ENCODE measurements around the gene DDX27.

DDX27 gene

GRCh38 chr20:49248301-49248700 is 29.1 kb downstream of the DDX27 start:
- TF ChIP-seq EGR1 (IDR thresholded peaks at IDR 0.05): no peak
- TF ChIP-seq YY1 (IDR thresholded peaks at IDR 0.05; ENCODE audit: low read depth): no peak
- TF ChIP-seq USF1 (IDR thresholded peaks at IDR 0.05): no peak
- TF ChIP-seq CEBPB (IDR thresholded peaks at IDR 0.05): no peak
- TF ChIP-seq TEAD4 (IDR thresholded peaks at IDR 0.05): no peak
- no peak for TF ChIP-seq TCF12 (IDR thresholded peaks at IDR 0.05; ENCODE audit: low read depth)
- no peak for TF ChIP-seq CREB1 (IDR thresholded peaks at IDR 0.05; ENCODE audit: low read depth)
- TF ChIP-seq TAF1 (IDR thresholded peaks at IDR 0.05; ENCODE audit: low read depth): no peak
- TF ChIP-seq EP300 (IDR thresholded peaks at IDR 0.05; ENCODE audit: borderline replicate concordance): no peak
- no peak for TF ChIP-seq NFIC (IDR thresholded peaks at IDR 0.05)
- no peak for TF ChIP-seq FOXM1 (IDR thresholded peaks at IDR 0.05; ENCODE audit: borderline replicate concordance, low read depth)
- TF ChIP-seq REST (IDR thresholded peaks at IDR 0.05; ENCODE audit: low read depth): no peak
- no peak for TF ChIP-seq ZBTB7A (IDR thresholded peaks at IDR 0.05; ENCODE audit: low read depth)
- no peak for TF ChIP-seq RAD21 (IDR thresholded peaks at IDR 0.05; ENCODE audit: low read depth)

GRCh38 chr20:49248879-49249665 is 29.9 kb downstream of the DDX27 start:
- TF ChIP-seq RAD21 (IDR thresholded peaks at IDR 0.05; ENCODE audit: low read depth): no peak
- no peak for TF ChIP-seq TEAD4 (IDR thresholded peaks at IDR 0.05)
- no peak for TF ChIP-seq REST (IDR thresholded peaks at IDR 0.05; ENCODE audit: low read depth)
- no peak for TF ChIP-seq CREB1 (IDR thresholded peaks at IDR 0.05; ENCODE audit: low read depth)
- no peak for TF ChIP-seq FOXM1 (IDR thresholded peaks at IDR 0.05; ENCODE audit: borderline replicate concordance, low read depth)
- TF ChIP-seq EP300 (IDR thresholded peaks at IDR 0.05; ENCODE audit: borderline replicate concordance): no peak
- TF ChIP-seq YY1 (IDR thresholded peaks at IDR 0.05; ENCODE audit: low read depth): no peak
- TF ChIP-seq USF1 (IDR thresholded peaks at IDR 0.05): no peak
- TF ChIP-seq MAX (IDR thresholded peaks at IDR 0.05): no peak

GRCh38 chr20:49252556-49253350 is 33.5 kb downstream of the DDX27 start:
- TF ChIP-seq NFIC (IDR thresholded peaks at IDR 0.05) (peak; percentile 34; the same call in 1 of the 2 replicates), TCF12 (IDR thresholded peaks at IDR 0.05; ENCODE audit: low read depth) (no peak)

- TF ChIP-seq REST (IDR thresholded peaks at IDR 0.05; ENCODE audit: low read depth) (no peak), EP300 (IDR thresholded peaks at IDR 0.05; ENCODE audit: borderline replicate concordance) (no peak), TCF12 (IDR thresholded peaks at IDR 0.05; ENCODE audit: low read depth) (no peak), NFIC (IDR thresholded peaks at IDR 0.05) (no peak), ZBTB7A (IDR thresholded peaks at IDR 0.05; ENCODE audit: low read depth) (no peak), CEBPB (IDR thresholded peaks at IDR 0.05) (no peak), CREB1 (IDR thresholded peaks at IDR 0.05; ENCODE audit: low read depth) (no peak), YY1 (IDR thresholded peaks at IDR 0.05; ENCODE audit: low read depth) (no peak), MAX (IDR thresholded peaks at IDR 0.05) (no peak), FOXM1 (IDR thresholded peaks at IDR 0.05; ENCODE audit: borderline replicate concordance, low read depth) (no peak)
Observed at GRCh38 chr20:49256261-49256660, 37.0 kb downstream of the DDX27 start.
